Suprapubic skin (tissue), 4 donors: ENCODE results near the gene IQSEC1. TPM values are rescaled to one million over a fixed set of nuclear protein-coding genes. Genes with fewer than 3 reads are reported as not detected.

Experiments used
- DNase-seq, 2 donors: peaks; one replicate each; pipeline ENCODE4 v3.0.0-alpha.2; 2019; ENCODE audit warnings: low spot score in 2 of 2
- H3K27ac ChIP-seq: fragments of 200-600 bp; sonication (generic); one replicate; pipeline ENCODE4 v1.5.1; 2019
- H3K27me3 ChIP-seq: fragments of 200-600 bp; sonication (generic); one replicate; pipeline ENCODE4 v1.5.1; 2019
- H3K36me3 ChIP-seq: fragments of 200-600 bp; sonication (generic); one replicate; pipeline ENCODE4 v1.5.1; 2019
- H3K4me1 ChIP-seq: fragments of 200-600 bp; sonication (generic); one replicate; pipeline ENCODE4 v1.5.1; 2019
- H3K4me3 ChIP-seq: fragments of 200-600 bp; sonication (generic); one replicate; pipeline ENCODE4 v1.5.1; 2019; ENCODE audit warnings: mild to moderate bottlenecking
- H3K9me3 ChIP-seq: fragments of 200-600 bp; sonication (generic); one replicate; pipeline ENCODE4 v1.5.1; 2019
- EP300 ChIP-seq: sonication (generic); formaldehyde crosslinking; IDR thresholded peaks from one replicate; pipeline ENCODE4 v1.6.1; 2017; ENCODE audit warnings: antibody characterized with exemption
- POLR2A ChIP-seq, 2 donors: fragments of 450-650 bp; IDR thresholded peaks; one replicate each; pipeline ENCODE4 v1.6.1; 2017; ENCODE audit warnings: antibody characterized with exemption in 2 of 2, mild to moderate bottlenecking in 2 of 2, moderate library complexity in 2 of 2
- POLR2AphosphoS5 ChIP-seq, 3 donors: sonication (generic); formaldehyde crosslinking; IDR thresholded peaks; one replicate each; pipeline ENCODE4 v1.6.1; 2017; ENCODE audit warnings: antibody characterized with exemption in 3 of 3
- WGBS: methylation state at CpG from one replicate; pipeline ENCODE4 v1.1.5; 2018; 5-methylcytosine and 5-hydroxymethylcytosine counted together
- total RNA-seq, 4 donors: library from RNA; depleted of rRNA; stranded (reverse); fragments of >200 nt; gene quantifications; one replicate each; pipeline ENCODE4 v1.1.0, GENCODE V29; 2016
- TF ChIP-seq, protein P1 (sequence below), 2 donors: fragments of 200-600 bp in 1 of 2; fragments of 450-650 bp in 1 of 2; sonication (generic) in 1 of 2; IDR thresholded peaks; one replicate each; pipeline ENCODE4 v1.5.1; 2016 to 2019; ENCODE audit warnings: antibody characterized with exemption in 2 of 2, mild to moderate bottlenecking in 1 of 2, moderate library complexity in 1 of 2

IQSEC1 gene
- total RNA-seq, 4 donors from 2014 or later = 26.7 to 52.4 (median 35.5) TPM

GRCh38 chr3:13074006-13074375 lies 762 bp upstream of the IQSEC1 start:
- DNase-seq = no peak
- peaks cover 51% of the 10 kb centered on the region for H3K27me3 ChIP-seq
- WGBS = 71% methylated on average over 13 of the region's 13 CpGs
- no peak overlapping the region for H3K4me3 ChIP-seq
- no peak overlapping the region for H3K27ac ChIP-seq
- TF ChIP-seq POLR2AphosphoS5 (IDR thresholded peaks at IDR 0.05) (no peak), EP300 (no peak), POLR2A (IDR thresholded peaks at IDR 0.05) (no peak)
- TF ChIP-seq, protein P1, sequence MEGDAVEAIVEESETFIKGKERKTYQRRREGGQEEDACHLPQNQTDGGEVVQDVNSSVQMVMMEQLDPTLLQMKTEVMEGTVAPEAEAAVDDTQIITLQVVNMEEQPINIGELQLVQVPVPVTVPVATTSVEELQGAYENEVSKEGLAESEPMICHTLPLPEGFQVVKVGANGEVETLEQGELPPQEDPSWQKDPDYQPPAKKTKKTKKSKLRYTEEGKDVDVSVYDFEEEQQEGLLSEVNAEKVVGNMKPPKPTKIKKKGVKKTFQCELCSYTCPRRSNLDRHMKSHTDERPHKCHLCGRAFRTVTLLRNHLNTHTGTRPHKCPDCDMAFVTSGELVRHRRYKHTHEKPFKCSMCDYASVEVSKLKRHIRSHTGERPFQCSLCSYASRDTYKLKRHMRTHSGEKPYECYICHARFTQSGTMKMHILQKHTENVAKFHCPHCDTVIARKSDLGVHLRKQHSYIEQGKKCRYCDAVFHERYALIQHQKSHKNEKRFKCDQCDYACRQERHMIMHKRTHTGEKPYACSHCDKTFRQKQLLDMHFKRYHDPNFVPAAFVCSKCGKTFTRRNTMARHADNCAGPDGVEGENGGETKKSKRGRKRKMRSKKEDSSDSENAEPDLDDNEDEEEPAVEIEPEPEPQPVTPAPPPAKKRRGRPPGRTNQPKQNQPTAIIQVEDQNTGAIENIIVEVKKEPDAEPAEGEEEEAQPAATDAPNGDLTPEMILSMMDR (IDR thresholded peaks at IDR 0.05) = no peak
- H3K36me3 ChIP-seq = no peaks in the 10 kb centered on the region
- peaks cover 36% of the 10 kb centered on the region for H3K4me1 ChIP-seq
- H3K9me3 ChIP-seq = no peaks in the 10 kb centered on the region

- no peak for TF ChIP-seq EP300
- TF ChIP-seq POLR2A (IDR thresholded peaks at IDR 0.05) = no peak
- TF ChIP-seq, protein P1 (IDR thresholded peaks at IDR 0.05) = no peak
- TF ChIP-seq POLR2AphosphoS5 (IDR thresholded peaks at IDR 0.05) = no peak
- WGBS = 26% methylated on average over 14 of the region's 38 CpGs
These were observed 466 bp downstream of the IQSEC1 start for GRCh38 chr3:13072600-13073325.

DNA sequence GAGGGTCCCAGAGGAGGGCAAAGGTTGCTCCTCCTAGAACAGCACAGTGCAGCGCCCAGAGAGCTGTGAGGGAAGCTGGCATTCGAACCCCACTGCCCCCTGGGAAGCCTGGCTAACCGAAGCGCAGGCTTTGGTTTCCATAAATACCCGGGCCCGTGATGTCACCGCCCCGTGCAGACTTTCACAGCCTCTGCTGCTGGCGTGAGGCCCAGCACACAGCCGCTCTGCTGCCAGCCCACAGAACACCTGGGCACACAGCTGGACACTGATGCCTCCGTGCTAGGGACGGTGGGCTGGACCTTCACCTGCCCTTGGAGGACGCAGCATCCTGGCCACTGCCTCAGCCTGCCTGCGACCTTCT lies 1.0 kb downstream of the IQSEC1 start:
- H3K9me3 ChIP-seq = no peaks in the 10 kb centered on the region
- H3K4me3 ChIP-seq = no peak overlapping the region
- TF ChIP-seq POLR2AphosphoS5 (IDR thresholded peaks at IDR 0.05) (no peak), POLR2A (IDR thresholded peaks at IDR 0.05) (no peak), EP300 (no peak)
- TF ChIP-seq, protein P1 (IDR thresholded peaks at IDR 0.05) = no peak
- peaks cover 48% of the 10 kb centered on the region for H3K27me3 ChIP-seq
- H3K27ac ChIP-seq = no peak overlapping the region
- no peak for DNase-seq
- no CpG with 5 or more reads among the region's 14 CpGs for WGBS
- H3K4me1 ChIP-seq = peaks cover 19% of the 10 kb centered on the region
- no peaks in the 10 kb centered on the region for H3K36me3 ChIP-seq

More at GRCh38 chr3:13072600-13073325, 466 bp downstream of the IQSEC1 start:
- Histone ChIP-seq H3K36me3 (no peaks in the 10 kb centered on the region), H3K27me3 (peaks cover 48% of the 10 kb centered on the region), H3K9me3 (no peaks in the 10 kb centered on the region), H3K4me1 (peaks cover 24% of the 10 kb centered on the region), H3K27ac (no peak overlapping the region), H3K4me3 (peak overlapping the region; percentile 24)
- no peak for DNase-seq

DNA sequence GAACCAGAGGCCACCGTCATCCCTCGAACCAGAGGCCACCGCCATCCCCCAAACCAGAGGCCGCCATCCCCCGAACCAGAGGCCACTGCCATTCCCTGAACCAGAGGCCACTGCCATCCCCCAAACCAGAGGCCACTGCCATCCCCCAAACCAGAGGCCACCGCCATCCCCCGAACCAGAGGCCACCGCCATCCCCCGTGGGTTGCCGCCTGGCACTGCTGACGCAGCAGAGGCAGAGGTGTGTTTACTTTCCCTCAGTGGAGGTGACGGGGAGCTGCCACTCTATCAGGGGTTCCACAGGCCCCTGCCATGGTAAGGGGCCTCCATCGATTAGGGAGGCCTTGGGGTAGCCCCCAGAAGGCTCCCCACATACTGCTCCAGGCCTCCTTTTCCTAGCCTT lies 1.5 kb downstream of the IQSEC1 start:
- Histone ChIP-seq H3K27ac (no peak overlapping the region), H3K4me3 (no peak overlapping the region), H3K9me3 (no peaks in the 10 kb centered on the region), H3K36me3 (no peaks in the 10 kb centered on the region), H3K4me1 (peaks cover 18% of the 10 kb centered on the region), H3K27me3 (peaks cover 48% of the 10 kb centered on the region)
- TF ChIP-seq, protein P1 (IDR thresholded peaks at IDR 0.05) = no peak
- TF ChIP-seq POLR2AphosphoS5 (IDR thresholded peaks at IDR 0.05) (no peak), POLR2A (IDR thresholded peaks at IDR 0.05) (no peak), EP300 (no peak)
- WGBS = 100% methylated on average over 5 of the region's 13 CpGs
- no peak for DNase-seq

DNA sequence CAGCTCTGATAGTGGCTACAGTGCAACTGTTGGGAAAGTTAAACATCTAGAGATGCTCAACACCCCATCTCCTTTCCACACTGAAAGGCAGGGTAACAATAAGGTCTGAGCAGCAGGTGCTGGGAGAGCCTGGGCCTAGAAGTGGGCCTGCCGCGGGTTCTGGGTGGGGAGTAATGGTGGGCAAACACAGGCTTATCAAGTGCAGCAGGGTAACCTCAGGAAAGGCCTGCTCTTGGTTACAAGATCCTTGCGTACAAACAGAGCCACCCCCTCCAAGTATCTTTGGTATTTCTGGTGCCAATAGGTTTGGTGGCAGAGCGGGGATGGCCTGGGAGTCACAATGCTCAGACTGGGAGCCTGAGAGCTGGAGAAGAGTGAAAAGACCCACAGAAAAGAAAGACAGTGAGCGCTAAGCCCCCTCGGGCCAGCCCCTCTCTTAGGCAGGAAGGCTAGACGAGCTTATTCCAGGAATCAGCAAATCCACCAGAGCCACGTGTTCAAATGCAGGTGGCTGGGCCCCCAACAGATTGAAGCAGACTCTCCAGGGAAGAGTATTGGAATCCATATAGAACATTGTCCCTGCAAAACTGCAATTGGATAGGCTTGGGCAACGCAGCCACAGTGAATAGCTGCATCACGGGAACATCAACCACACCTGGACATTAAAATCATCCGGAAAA lies 2.7 kb downstream of the IQSEC1 start:
- Histone ChIP-seq H3K9me3 (no peaks in the 10 kb centered on the region), H3K27ac (no peak overlapping the region), H3K36me3 (no peaks in the 10 kb centered on the region), H3K27me3 (peaks cover 37% of the 10 kb centered on the region), H3K4me3 (no peak overlapping the region), H3K4me1 (peaks cover 18% of the 10 kb centered on the region)
- no peak for DNase-seq
- TF ChIP-seq POLR2AphosphoS5 (IDR thresholded peaks at IDR 0.05) (no peak), POLR2A (IDR thresholded peaks at IDR 0.05) (no peak), EP300 (no peak)
- TF ChIP-seq, protein P1 (IDR thresholded peaks at IDR 0.05) = no peak
- 86% methylated on average over 10 of the region's 11 CpGs for WGBS
